ENCODE results near the gene GABRQ. TPM values are rescaled to one million over a fixed set of nuclear protein-coding genes. Genes with fewer than 3 reads are reported as not detected.

Gene GABRQ
- total and polyA plus RNA-seq, 2 of the 13 experiments (the other 11 are each of a cell fraction or from before 2014, with no cell fraction given) = not detected

GRCh38 chrX:152588206-152588605 lies 49.5 kb upstream of the GABRQ start (continued):
- no peak for TF ChIP-seq SRSF9 (IDR thresholded peaks at IDR 0.05; ENCODE audit: borderline replicate concordance, insufficient read depth, low read depth, low read length, poor library complexity, severe bottlenecking)
- no peak for TF ChIP-seq ZBTB7B (CRISPR knock-in tag; IDR thresholded peaks at IDR 0.05)
- TF ChIP-seq TRIM24 (CRISPR knock-in tag; IDR thresholded peaks at IDR 0.05) = no peak
- TF ChIP-seq, protein P1, sequence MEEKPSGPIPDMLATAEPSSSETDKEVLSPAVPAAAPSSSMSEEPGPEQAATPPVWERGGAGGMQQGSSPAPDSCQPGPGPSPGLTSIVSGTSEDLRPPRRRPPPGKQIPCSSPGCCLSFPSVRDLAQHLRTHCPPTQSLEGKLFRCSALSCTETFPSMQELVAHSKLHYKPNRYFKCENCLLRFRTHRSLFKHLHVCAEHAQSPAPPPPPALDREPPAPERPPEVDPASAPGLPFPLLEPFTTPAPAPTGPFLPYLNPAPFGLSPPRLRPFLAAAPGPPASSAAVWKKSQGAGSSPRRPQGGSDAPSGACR (CRISPR knock-in tag; IDR thresholded peaks at IDR 0.05) = no peak

DNA sequence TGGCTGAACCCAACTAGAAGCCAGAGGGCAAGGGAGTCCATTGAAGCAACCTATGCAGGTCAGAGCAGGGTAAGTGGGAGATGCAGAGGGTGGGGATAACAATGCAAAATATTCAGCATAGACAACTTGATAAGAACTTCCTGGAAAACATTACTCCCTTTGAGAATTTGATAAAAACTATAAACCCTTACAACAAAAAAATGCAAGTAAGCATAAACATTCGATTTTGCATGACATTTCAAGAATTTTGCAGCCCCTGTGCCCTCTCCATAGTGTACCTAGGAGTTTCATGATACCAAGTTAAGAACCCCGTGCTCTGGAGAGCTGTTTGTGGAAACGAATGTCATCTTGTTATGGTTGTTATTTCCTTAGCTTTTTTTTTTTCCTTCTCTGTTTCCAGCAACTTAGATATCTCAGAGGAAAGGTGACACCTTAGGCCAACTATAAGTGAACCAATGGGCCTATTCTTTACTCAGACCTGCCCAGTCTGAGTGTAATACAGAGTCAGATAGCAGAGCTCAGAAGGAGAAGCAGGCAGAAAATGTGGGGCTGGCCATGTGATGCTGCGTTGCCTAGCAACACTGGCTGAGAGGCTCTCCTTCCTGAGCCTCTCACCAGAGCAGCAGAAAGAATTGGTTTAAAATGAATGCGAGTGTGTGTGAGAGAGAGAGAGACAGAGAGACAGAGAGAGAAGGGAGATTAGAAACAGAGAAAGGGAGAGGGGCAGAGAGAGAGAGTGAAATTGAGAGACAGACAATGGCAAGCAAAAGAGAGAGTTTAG lies 36.7 kb upstream of the GABRQ start:
- H3K27ac ChIP-seq (ENCODE audit: extremely low read length, insufficient read depth, low read length) = no peak overlapping the region
- no peak overlapping the region for H3K4me3 ChIP-seq (replicated peaks in 1 of 3; ENCODE audit: insufficient read depth in 1 of 3, low read depth in 2 of 3, low read length in 3 of 3)
- H4K20me1 ChIP-seq (ENCODE audit: insufficient read depth, low read length) = no peaks in the 10 kb centered on the region
- intact Hi-C loops (cut with micrococcal nuclease; ENCODE audit: unreplicated experiment) = no loop called here
- no TSS peak for BruUV-seq (replicated peaks)
- ATAC-seq (no peak), DNase-seq (ENCODE audit: low spot score) (no peak), FAIRE-seq (no peak)
- ChIA-PET POLR2A (no interaction called here), CTCF (ENCODE audit: low intra/inter-chr PET ratio, low total read pairs) (no interaction called here)
- no peaks in the 10 kb centered on the region for H3K27me3 ChIP-seq (ENCODE audit: control insufficient read depth in 1 of 2, insufficient read depth in 2 of 2, low read length in 2 of 2)
- in situ Hi-C loops (cut with HindIII; ENCODE audit: extremely low pct_ligation_motif_present, low pct_unique_long_range_greater_than_20kb) = no loop called here
- no peak overlapping the region for H2AFZ ChIP-seq (ENCODE audit: low read length)
- 17% methylated on average over 5 of the region's 5 CpGs for WGBS (ENCODE audit: low lambda C conversion rate)
- no peaks in the 10 kb centered on the region for H3K79me2 ChIP-seq (ENCODE audit: insufficient read depth, low read length)
- no peaks in the 10 kb centered on the region for H3K9me3 ChIP-seq (ENCODE audit: low read length)
- H3K4me2 ChIP-seq (ENCODE audit: low read depth, low read length) = no peak overlapping the region
- no peaks in the 10 kb centered on the region for H3K36me3 ChIP-seq (replicated peaks in 1 of 2; ENCODE audit: control insufficient read depth in 1 of 2, insufficient read depth in 2 of 2, low read length in 2 of 2)
- H3K4me1 ChIP-seq (ENCODE audit: insufficient read depth, low read length) = no peaks in the 10 kb centered on the region
- H3K9ac ChIP-seq (ENCODE audit: insufficient read depth, low read depth, low read length) = no peak overlapping the region
- TF ChIP-seq ZNF3 (CRISPR knock-in tag; IDR thresholded peaks at IDR 0.05) (no peak), ARID5B (CRISPR knock-in tag; IDR thresholded peaks at IDR 0.05) (no peak), MED13 (CRISPR knock-in tag; IDR thresholded peaks at IDR 0.05) (no peak), RCOR2 (CRISPR knock-in tag; IDR thresholded peaks at IDR 0.05) (no peak), NFKB2 (CRISPR knock-in tag; IDR thresholded peaks at IDR 0.05; ENCODE audit: borderline replicate concordance) (no peak), DBP (CRISPR knock-in tag; IDR thresholded peaks at IDR 0.05; ENCODE audit: not compliant biosample characterization) (no peak), ZNF33A (CRISPR knock-in tag; IDR thresholded peaks at IDR 0.05; ENCODE audit: borderline replicate concordance) (no peak), EEA1 (CRISPR knock-in tag; IDR thresholded peaks at IDR 0.05; ENCODE audit: borderline replicate concordance) (no peak), MAFK (conservative IDR thresholded peaks at IDR 0.05 in 1 of 2, IDR thresholded peaks at IDR 0.05 in 1 of 2; ENCODE audit: low read length in 2 of 2) (0 out of 4 replicates have a peak, but pooled peaks of 1 of the 2 experiments have one; percentile 4), SETDB1 (CRISPR knock-in tag; IDR thresholded peaks at IDR 0.05; ENCODE audit: borderline replicate concordance) (no peak), NCOA1 (CRISPR knock-in tag; IDR thresholded peaks at IDR 0.05) (no peak)
- TF ChIP-seq, protein P2, sequence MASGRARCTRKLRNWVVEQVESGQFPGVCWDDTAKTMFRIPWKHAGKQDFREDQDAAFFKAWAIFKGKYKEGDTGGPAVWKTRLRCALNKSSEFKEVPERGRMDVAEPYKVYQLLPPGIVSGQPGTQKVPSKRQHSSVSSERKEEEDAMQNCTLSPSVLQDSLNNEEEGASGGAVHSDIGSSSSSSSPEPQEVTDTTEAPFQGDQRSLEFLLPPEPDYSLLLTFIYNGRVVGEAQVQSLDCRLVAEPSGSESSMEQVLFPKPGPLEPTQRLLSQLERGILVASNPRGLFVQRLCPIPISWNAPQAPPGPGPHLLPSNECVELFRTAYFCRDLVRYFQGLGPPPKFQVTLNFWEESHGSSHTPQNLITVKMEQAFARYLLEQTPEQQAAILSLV (CRISPR knock-in tag; IDR thresholded peaks at IDR 0.05; ENCODE audit: borderline replicate concordance) = no peak
